ENCODE data around the gene TIMP2. TPM values are rescaled to one million over a fixed set of nuclear protein-coding genes. Genes with fewer than 3 reads are reported as not detected.
"Not testable (repeated sequence)": the region's sequence is repeated elsewhere in the genome, so short reads cannot be mapped to it uniquely, and the experiment has no call there.

Gene TIMP2
- total and polyA plus RNA-seq, 2 of the 4 experiments (the other 2 are of a cell fraction), result 43.9 to 416 TPM

GRCh38 chr17:78911543-78911942, 13.6 kb downstream of the TIMP2 start:
- intact Hi-C loops (cut with micrococcal nuclease); H3K9me3 ChIP-seq (ENCODE audit: control insufficient read depth, insufficient read depth, low read length); H2AK5ac ChIP-seq (ENCODE audit: low read depth, low read length); H3K4me2 ChIP-seq (ENCODE audit: low read depth, low read length); CTCF ChIA-PET; ATAC-seq (ENCODE audit: low read depth); H3K23ac ChIP-seq (ENCODE audit: low read depth, low read length); H2AFZ ChIP-seq (replicated peaks; ENCODE audit: low read length, poor library complexity); H2BK20ac ChIP-seq (ENCODE audit: low read depth, low read length); H3K56ac ChIP-seq (ENCODE audit: extremely low read depth, insufficient read depth, low read length); H2AK9ac ChIP-seq (replicated peaks; ENCODE audit: low read depth, low read length, poor library complexity); H2BK5ac ChIP-seq (ENCODE audit: low read depth, low read length, poor library complexity, severe bottlenecking); H2BK15ac ChIP-seq (ENCODE audit: low read depth, low read length); H3K14ac ChIP-seq (replicated peaks; ENCODE audit: low read depth, low read length); H4K91ac ChIP-seq (ENCODE audit: insufficient read depth, low read depth, low read length); H3K9ac ChIP-seq (ENCODE audit: low read depth, low read length); H3K4me3 ChIP-seq (ENCODE audit: insufficient read depth, low read depth, low read length); H3K27ac ChIP-seq (ENCODE audit: insufficient read depth, low read length); dilution Hi-C loops (cut with HindIII; ENCODE audit: low sequenced_read_pairs, unreplicated experiment); H3K18ac ChIP-seq (ENCODE audit: low read depth, low read length); POLR2A ChIA-PET (ENCODE audit: unreplicated experiment); H2BK120ac ChIP-seq (ENCODE audit: low read depth, low read length); H3K4ac ChIP-seq (ENCODE audit: low read depth, low read length); H4K5ac ChIP-seq (ENCODE audit: low read depth, low read length); in situ Hi-C loops (cut with MboI; ENCODE audit: low sequenced_read_pairs); DNase-seq; H4K8ac ChIP-seq (ENCODE audit: low read depth in 2 of 2, low read length in 2 of 2); BruUV-seq (replicated peaks); H3K27me3 ChIP-seq (ENCODE audit: control insufficient read depth, insufficient read depth, low read length): not testable (repeated sequence)
- H4K20me1 ChIP-seq (ENCODE audit: insufficient read depth, low read length), result peaks cover 91% of the 10 kb centered on the region
- WGBS, 2 experiments (ENCODE audit: extremely low coverage in 2 of 2, insufficient read length in 1 of 2), result no CpG with 5 or more reads among the region's 7 CpGs
- H3K9me1 ChIP-seq (ENCODE audit: insufficient read depth, low read length), result peaks cover 43% of the 10 kb centered on the region
- peaks cover 10% of the 10 kb centered on the region for H3K4me1 ChIP-seq (ENCODE audit: control insufficient read depth, insufficient read depth, low read length)
- peaks cover 28 to 82% of the 10 kb centered on the region in 2 experiments for H3K79me1 ChIP-seq (ENCODE audit: low read depth in 1 of 2, low read length in 2 of 2)
- H3K36me3 ChIP-seq (ENCODE audit: control insufficient read depth, insufficient read depth, low read length), result peaks cover 15% of the 10 kb centered on the region
